M059J (cell line): ENCODE measurements around the gene SEMA5B. TPM values are rescaled to one million over a fixed set of nuclear protein-coding genes. Genes with fewer than 3 reads are reported as not detected.

ENCODE experiments used
- DNase-seq: peaks from one replicate; pipeline ENCODE4 v3.0.0-alpha.2; 2012; ENCODE audit warnings: low read depth
- total RNA-seq: library from RNA; depleted of rRNA; stranded (reverse); fragments of >200 nt; shearing (Covaris generic); gene quantifications from 2 replicates; pipeline ENCODE4 v1.2.3, GENCODE V29; 2014

The SEMA5B gene
- total RNA-seq, 1 experiment from 2014 or later, result not detected

DNA sequence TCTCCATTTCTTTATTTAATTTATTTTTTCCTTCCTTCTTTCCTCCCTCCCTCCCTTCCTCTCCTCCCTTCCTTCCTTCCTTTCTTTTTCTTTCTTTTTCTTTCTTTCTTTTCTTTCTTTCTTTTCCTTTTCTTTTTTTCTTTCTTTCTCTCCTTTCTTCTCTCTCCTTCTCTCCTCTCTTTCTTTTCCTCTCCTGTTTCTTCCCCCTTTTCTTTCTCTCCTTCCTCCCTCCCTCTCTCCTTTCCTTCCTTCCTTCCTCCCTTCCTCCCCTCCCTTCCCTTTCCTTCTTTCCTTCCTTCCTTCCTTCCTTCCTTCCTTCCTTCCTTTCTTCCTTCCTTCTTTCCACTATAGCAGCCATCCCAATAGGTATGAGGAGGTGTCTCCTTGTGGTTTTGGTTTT is 32.5 kb upstream of the SEMA5B start:
- DNase-seq, result no peak

- DNase-seq, result no peak
Observed at GRCh38 chr3:123058505-123058904, 30.9 kb upstream of the SEMA5B start.

- DNase-seq, result no peak
Observed at GRCh38 chr3:123055352-123055751, 27.8 kb upstream of the SEMA5B start.

- DNase-seq, result no peak
Observed at GRCh38 chr3:123054931-123055330, 27.4 kb upstream of the SEMA5B start.

- DNase-seq, result no peak
Observed at GRCh38 chr3:123054109-123054778, 26.7 kb upstream of the SEMA5B start.

- no peak for DNase-seq
Observed at GRCh38 chr3:123053107-123053506, 25.5 kb upstream of the SEMA5B start.

GRCh38 chr3:123050666-123051065 is 23.1 kb upstream of the SEMA5B start:
- no peak for DNase-seq

GRCh38 chr3:123048480-123049237 is 21.1 kb upstream of the SEMA5B start:
- DNase-seq, result no peak

DNA sequence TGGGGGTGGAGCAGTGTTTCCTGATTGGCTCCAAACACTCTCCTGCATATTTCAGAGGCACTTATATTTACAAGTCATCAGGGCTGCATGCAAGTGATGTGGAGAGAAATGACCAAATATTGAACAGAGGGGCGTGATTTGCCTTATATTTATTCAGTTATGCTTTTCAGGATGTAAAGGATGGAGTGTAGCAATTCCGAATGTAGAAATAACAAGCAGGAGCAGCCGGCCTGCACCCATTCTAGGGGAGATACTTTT is 19.4 kb upstream of the SEMA5B start:
- no peak for DNase-seq

DNA sequence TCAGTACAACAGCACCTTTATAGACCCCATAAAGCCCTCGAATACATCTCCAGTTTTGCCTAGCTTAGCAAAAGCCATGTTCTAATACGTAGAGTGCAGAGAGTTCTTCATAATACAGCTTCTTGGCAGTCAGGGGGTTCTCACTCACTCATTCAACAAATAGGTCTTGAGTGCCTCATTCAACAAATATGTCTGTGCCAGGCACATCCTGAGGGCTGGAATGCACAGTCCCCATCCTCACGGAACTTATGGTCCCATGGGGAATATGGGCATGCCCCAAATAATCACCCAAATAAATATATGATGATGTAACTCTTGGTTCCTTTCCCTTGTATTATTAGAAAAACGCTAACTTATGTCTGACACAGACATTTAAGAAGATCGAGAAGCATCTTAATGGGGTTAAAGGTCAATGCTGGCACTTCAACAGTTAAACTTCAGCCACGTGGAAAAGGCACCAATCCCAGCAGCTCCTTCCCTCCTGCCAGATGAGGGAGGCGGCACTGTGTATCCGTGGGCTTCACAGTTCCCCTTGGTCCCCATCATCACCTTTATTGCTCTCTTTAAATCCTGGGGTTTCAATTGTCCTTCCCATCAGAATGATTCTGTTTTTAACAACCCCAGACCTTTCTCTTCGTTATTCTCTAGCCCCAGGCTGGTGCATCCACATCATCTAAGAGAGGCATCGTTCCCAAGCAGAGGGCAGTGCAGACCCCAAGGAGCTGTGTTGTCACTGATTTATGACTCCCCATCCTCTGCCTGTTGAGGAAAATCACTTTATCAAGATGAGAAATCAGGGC is 18.9 kb upstream of the SEMA5B start:
- DNase-seq, result peak; percentile 61

- DNase-seq, result peak; percentile 70
Observed at GRCh38 chr3:123044981-123045763, 17.6 kb upstream of the SEMA5B start.

DNA sequence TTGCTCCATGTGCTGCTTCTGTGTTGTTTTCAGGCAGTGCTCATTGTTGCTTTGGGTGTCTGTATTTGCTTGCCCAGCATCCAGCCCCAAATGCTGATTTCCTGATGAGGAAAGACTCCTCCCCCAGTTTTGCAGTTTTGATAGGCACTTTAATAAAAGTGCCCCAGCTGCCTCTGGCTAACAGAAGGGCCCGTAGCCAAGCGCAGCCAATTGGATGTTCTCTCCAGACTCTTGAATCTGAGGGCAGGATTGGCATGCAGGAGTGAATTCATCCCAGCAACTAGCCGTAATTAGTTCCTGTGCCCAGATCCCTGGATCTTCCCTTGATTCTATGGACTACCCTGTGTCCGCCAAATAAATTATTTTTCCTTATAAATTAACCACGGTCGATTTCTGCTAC is 14.8 kb upstream of the SEMA5B start:
- DNase-seq, result no peak

GRCh38 chr3:123039178-123039577 is 11.6 kb upstream of the SEMA5B start:
- no peak for DNase-seq

GRCh38 chr3:123038751-123039150 is 11.2 kb upstream of the SEMA5B start:
- DNase-seq, result no peak

GRCh38 chr3:123037015-123037375 is 9.4 kb upstream of the SEMA5B start:
- no peak for DNase-seq

DNA sequence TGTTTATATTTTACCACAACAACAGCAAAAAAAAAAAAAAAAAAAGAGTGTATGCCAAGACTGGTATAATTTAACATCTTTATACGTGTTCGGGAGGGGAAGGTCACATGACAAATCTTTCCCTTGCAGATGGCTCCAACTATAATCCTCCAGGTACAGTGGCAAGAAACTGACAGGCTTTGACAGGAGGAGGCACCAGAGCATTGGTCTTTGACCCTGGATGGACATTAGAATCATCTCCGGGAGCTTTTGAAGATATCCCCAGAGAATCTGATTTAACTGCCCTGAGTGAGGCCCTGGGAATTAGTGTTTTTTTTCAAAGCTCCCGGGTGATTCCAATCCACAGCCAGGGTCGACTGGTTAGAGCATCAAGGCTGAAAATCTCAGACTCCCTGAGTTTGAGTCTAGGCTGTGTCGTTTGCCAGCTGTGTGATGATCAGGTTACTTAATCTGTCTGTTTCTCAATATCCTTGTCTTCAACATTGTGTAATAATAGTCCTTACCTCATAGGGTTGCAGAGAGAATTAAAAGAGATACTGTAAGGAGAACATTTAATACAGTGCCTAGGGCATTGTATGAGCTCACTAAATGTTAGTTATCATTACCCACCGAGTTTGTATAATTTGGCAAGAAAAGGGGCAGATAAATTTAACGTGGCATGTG is 8.9 kb upstream of the SEMA5B start:
- peak; percentile 48 for DNase-seq

GRCh38 chr3:123034996-123035395 is 7.4 kb upstream of the SEMA5B start:
- DNase-seq, result no peak

DNA sequence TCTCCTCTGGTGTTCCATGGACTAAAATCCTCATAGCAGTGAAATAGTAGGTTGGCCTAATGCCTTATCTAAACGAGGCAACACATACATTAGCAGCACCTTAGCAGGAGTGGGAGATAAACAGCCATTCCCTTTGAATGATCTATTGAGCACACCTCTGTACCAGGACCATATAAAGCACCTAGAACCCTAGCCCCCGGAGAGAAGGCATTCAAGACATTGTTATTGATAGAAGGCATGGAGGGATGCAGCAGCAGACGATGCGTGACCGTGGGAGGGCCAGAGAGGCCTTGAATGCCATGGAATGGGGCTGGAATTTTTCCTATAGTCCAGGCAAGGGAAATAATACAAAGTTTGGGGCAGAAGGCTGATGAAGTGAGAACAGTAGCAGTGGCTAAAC is 6.6 kb upstream of the SEMA5B start:
- no peak for DNase-seq

- no peak for DNase-seq
Observed at GRCh38 chr3:123032057-123032456, 4.5 kb upstream of the SEMA5B start.

GRCh38 chr3:123031051-123031450 is 3.5 kb upstream of the SEMA5B start:
- no peak for DNase-seq

- peak; percentile 81 for DNase-seq
Observed at GRCh38 chr3:123028233-123028828, 768 bp upstream of the SEMA5B start.
